Measurements from ENCODE around the gene PRDM5. TPM values are rescaled to one million over a fixed set of nuclear protein-coding genes. Genes with fewer than 3 reads are reported as not detected.

The PRDM5 gene
- total RNA-seq, 1 experiment from 2014 or later, result 5.1 TPM

DNA sequence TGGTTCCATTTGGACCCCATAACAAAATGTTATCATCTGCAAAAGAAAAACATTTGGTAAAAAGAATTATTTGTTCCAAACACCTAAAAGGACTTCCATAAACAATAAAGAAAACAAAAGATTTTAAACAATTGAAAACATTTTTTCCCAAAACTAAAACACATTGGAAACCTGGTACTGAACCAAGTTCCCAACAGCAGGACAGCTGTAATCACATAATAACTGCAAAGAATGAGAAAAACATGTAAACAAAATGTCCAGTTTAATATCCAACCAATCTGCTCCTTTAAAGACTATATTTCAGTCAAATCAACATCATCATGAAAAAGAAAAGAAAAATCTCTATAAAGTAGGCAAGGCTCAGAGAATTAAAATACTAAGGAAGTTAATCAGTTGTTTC lies 36.3 kb downstream of the PRDM5 start (continued):
- no peak for TF ChIP-seq CTCF (IDR thresholded peaks at IDR 0.05 in 2 of 3, conservative IDR thresholded peaks at IDR 0.05 in 1 of 3; ENCODE audit: borderline replicate concordance in 1 of 3, insufficient read depth in 1 of 3, low read depth in 2 of 3, low read length in 2 of 3)
- TF ChIP-seq CEBPB (IDR thresholded peaks at IDR 0.05; ENCODE audit: low read depth), result no peak
- TF ChIP-seq JUND (IDR thresholded peaks at IDR 0.05), result no peak
- no peak for TF ChIP-seq POLR2A (IDR thresholded peaks at IDR 0.05; ENCODE audit: borderline replicate concordance, extremely low read depth, insufficient read depth, insufficient read length)
- TF ChIP-seq SP1 (IDR thresholded peaks at IDR 0.05; ENCODE audit: low read depth), result no peak
- TF ChIP-seq ZNF274 (IDR thresholded peaks at IDR 0.05; ENCODE audit: low read depth, low read length), result no peak

DNA sequence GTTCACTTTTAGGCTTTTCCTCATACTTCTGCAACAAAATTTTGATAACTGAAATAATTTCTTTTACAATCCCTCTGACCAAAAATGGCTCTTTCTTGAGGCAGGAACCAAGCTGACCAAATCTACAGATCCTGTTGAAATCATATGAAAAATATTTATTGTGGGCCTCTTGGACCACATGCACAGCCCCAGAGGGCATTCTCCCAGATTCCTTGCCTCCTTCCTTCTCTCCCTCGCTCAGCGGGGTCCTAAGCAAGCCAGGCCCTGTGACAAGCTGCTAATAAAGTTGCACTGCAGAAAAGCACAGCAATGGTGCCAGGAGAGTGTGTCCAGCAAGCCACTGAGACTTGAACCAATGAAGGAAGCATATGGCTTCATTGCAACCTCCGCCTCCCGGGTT lies 40.7 kb downstream of the PRDM5 start:
- Histone ChIP-seq H3K27me3 (ENCODE audit: insufficient read depth, low read length) (no peaks in the 10 kb centered on the region), H3K4me3 (replicated peaks in 1 of 2; ENCODE audit: low read depth in 1 of 2, low read length in 2 of 2) (no peak overlapping the region), H3K9me3 (ENCODE audit: control insufficient read depth in 1 of 2, insufficient read depth in 1 of 2, low read depth in 1 of 2, low read length in 2 of 2) (no peaks in the 10 kb centered on the region), H2AFZ (ENCODE audit: low read depth, low read length, poor library complexity, severe bottlenecking) (no peak overlapping the region), H3K4me2 (ENCODE audit: low read length) (no peak overlapping the region), H3K36me3 (ENCODE audit: control insufficient read depth in 1 of 2, insufficient read depth in 2 of 2, low read length in 2 of 2) (no peaks in the 10 kb centered on the region), H3K9me2 (ENCODE audit: insufficient read depth) (no peaks in the 10 kb centered on the region), H4K20me1 (ENCODE audit: insufficient read depth) (no peaks in the 10 kb centered on the region), H3K4me1 (ENCODE audit: control insufficient read depth in 1 of 2, insufficient read depth in 2 of 2, low read length in 2 of 2) (no peaks in the 10 kb centered on the region), H3K79me2 (ENCODE audit: insufficient read depth, low read length) (no peaks in the 10 kb centered on the region), H3K27ac (ENCODE audit: low read depth, low read length) (no peak overlapping the region), H3K9ac (ENCODE audit: low read length) (no peak overlapping the region)
- DNase-seq (ENCODE audit: low read depth, low spot score), result no peak
- ChIA-PET POLR2A (no interaction called here), RAD21 (ENCODE audit: low non-redundant PET in 1 of 2, low total read pairs in 2 of 2, uncharacterized antibody in 2 of 2, unreplicated experiment in 2 of 2) (no interaction called here), CTCF (no interaction called here)
- intact Hi-C loops (cut with micrococcal nuclease), result no loop called here
- no peak for TF ChIP-seq YY1 (IDR thresholded peaks at IDR 0.05; ENCODE audit: extremely low read depth, insufficient replicate concordance, low read depth, low read length)
- TF ChIP-seq POLR2A (IDR thresholded peaks at IDR 0.05; ENCODE audit: borderline replicate concordance, extremely low read depth, insufficient read depth, insufficient read length), result no peak
- no peak for TF ChIP-seq ELF1 (IDR thresholded peaks at IDR 0.05; ENCODE audit: borderline replicate concordance, low read depth)
- TF ChIP-seq FOSL1 (IDR thresholded peaks at IDR 0.05; ENCODE audit: low read depth), result no peak
- no peak for TF ChIP-seq ZNF274 (IDR thresholded peaks at IDR 0.05; ENCODE audit: low read depth, low read length)
- ATAC-seq, result no peak
- no TSS peak for BruUV-seq (replicated peaks)
